ENCODE measurements around the gene PRRG1.

DNA sequence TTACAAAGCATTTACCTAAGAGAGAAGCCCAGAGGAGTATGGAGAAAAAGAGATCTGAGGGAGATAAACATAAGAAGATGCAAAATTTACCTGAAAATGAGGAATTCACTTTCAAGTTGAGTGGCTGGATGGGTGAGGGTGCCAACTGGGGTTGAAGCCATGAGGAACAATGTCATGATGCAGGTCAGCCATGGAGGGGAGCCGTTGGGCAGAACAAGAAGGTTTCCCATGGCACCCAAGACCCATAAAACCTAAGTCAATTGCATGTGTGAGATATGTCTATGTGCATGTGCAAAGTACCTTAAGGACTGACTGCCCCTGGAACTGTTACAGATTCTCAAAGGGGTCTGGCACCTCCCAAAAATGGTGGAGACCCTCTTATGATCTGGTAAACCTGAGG, 46.6 kb upstream of the PRRG1 start:
- TF ChIP-seq POLR2A (IDR thresholded peaks at IDR 0.05; ENCODE audit: low read depth, low read length) (no peak), POLR2AphosphoS5 (IDR thresholded peaks at IDR 0.05; ENCODE audit: low read depth, low read length) (no peak), TAF1 (IDR thresholded peaks at IDR 0.05; ENCODE audit: borderline replicate concordance, low read depth, low read length) (no peak)

All from GM12892 (cell line).